ENCODE measurements around the gene FAM3D.

- TF ChIP-seq POLR2AphosphoS5 (IDR thresholded peaks at IDR 0.05; ENCODE audit: low read depth, low read length) (no peak), CTCF (IDR thresholded peaks at IDR 0.05; ENCODE audit: control extremely low read depth in 1 of 3, insufficient read depth in 1 of 3, low read depth in 1 of 3, low read length in 3 of 3) (no peak), CREB1 (IDR thresholded peaks at IDR 0.05) (peak; percentile 81), GABPA (IDR thresholded peaks at IDR 0.05; ENCODE audit: borderline replicate concordance, insufficient read depth, low read length) (no peak), EZH2 (IDR thresholded peaks at IDR 0.05; ENCODE audit: low read depth, low read length, severe bottlenecking) (no peak), EP300 (IDR thresholded peaks at IDR 0.05; ENCODE audit: borderline replicate concordance in 1 of 2, low read depth in 2 of 2, low read length in 2 of 2) (no peak), MAFK (IDR thresholded peaks at IDR 0.05; ENCODE audit: low read depth, low read length) (no peak), POU5F1 (IDR thresholded peaks at IDR 0.05; ENCODE audit: low read depth, low read length) (no peak), ATF3 (IDR thresholded peaks at IDR 0.05; ENCODE audit: insufficient read depth, low read depth, low read length) (no peak), CHD2 (IDR thresholded peaks at IDR 0.05; ENCODE audit: low read length) (peak; percentile 43; the same call in 1 of the 2 replicates), POLR2A (IDR thresholded peaks at IDR 0.05; ENCODE audit: control extremely low read depth in 1 of 2, low read depth in 2 of 2, low read length in 2 of 2) (no peak), HDAC2 (IDR thresholded peaks at IDR 0.05; ENCODE audit: borderline replicate concordance in 1 of 2, low read depth in 2 of 2, low read length in 2 of 2) (no peak)
Observed at GRCh38 chr3:58586776-58587192, 79.8 kb downstream of the FAM3D start.
